HCT116 (cell line): ENCODE data around the gene PTMS. TPM values are rescaled to one million over a fixed set of nuclear protein-coding genes. Genes with fewer than 3 reads are reported as not detected.

Experiments used
- ATAC-seq: fragments of 200-7000 bp; cut with Tn5 transposase; 2 replicates; pipeline ENCODE4 v1.9.1; 2020; ENCODE audit warnings: mild to moderate bottlenecking, moderate library complexity
- BruUV-seq: library from RNA; stranded (reverse); fragments of 400-500 nt; replicated peaks from 2 replicates; lab custom pipeline; 2021; lab: Mats Ljungman, UMichigan
- CTCF ChIA-PET: fragments of 300-600 bp; sonication (Branson Sonifier 250); formaldehyde crosslinking; loops from one replicate; lab custom pipeline; 2021; ENCODE audit warnings: antibody characterized with exemption; lab: Charles Lee
- POLR2A ChIA-PET: fragments of 300-600, 350-600 bp; sonication (Branson Sonifier 250); formaldehyde crosslinking; loops from one replicate; lab custom pipeline; 2021; ENCODE audit warnings: antibody characterized with exemption; lab: Charles Lee
- RAD21 ChIA-PET, 2 experiments: fragments of 300-600 bp; sonication (Branson Sonifier 250); formaldehyde crosslinking; loops; one replicate each; lab custom pipeline; 2023; ENCODE audit warnings: low total read pairs in 2 of 2; ENCODE audit not compliant: uncharacterized antibody in 2 of 2, unreplicated experiment in 2 of 2, low non-redundant PET in 1 of 2; lab: Charles Lee
- DNase-seq: peaks from one replicate; pipeline ENCODE4 v3.0.0-alpha.2; 2010; ENCODE audit warnings: low read depth, low spot score
- H2AFZ ChIP-seq: fragments of 200-600 bp; shearing (Covaris generic), sonication (generic); 2 replicates; pipeline ENCODE4 v1.6.1; 2017; ENCODE audit warnings: low read depth, mixed run types, mixed read lengths, antibody characterized with exemption, low read length; ENCODE audit not compliant: poor library complexity, severe bottlenecking
- H3K27ac ChIP-seq: 2 replicates; pipeline ENCODE4 v1.5.1; 2012; ENCODE audit warnings: low read depth, low read length
- H3K27me3 ChIP-seq: fragments of 200-600 bp; sonication (generic); 2 replicates; pipeline ENCODE4 v1.6.1; 2016; ENCODE audit warnings: mixed run types, low read length, mixed read lengths; ENCODE audit not compliant: insufficient read depth
- H3K36me3 ChIP-seq, 2 experiments: fragments of 200-500 bp in 1 of 2; fragments of 200-600 bp in 1 of 2; sonication (Bioruptor generic) in 1 of 2; sonication (generic) in 1 of 2; 2 replicates each; pipeline versions ENCODE4 v1.5.1 to v1.6.1; 2014 to 2016; ENCODE audit warnings: low read length in 2 of 2, inconsistent platforms in 1 of 2, mixed read lengths in 1 of 2, mixed run types in 1 of 2; ENCODE audit not compliant: insufficient read depth in 2 of 2, control insufficient read depth in 1 of 2
- H3K4me1 ChIP-seq, 2 experiments: fragments of 200-600 bp in 1 of 2; sonication (generic) in 1 of 2; 2 replicates each; pipeline versions ENCODE4 v1.5.1 to v1.6.1; 2012 to 2017; ENCODE audit warnings: low read length in 2 of 2, inconsistent platforms in 1 of 2, mild to moderate bottlenecking in 1 of 2, mixed read lengths in 1 of 2, mixed run types in 1 of 2, moderate library complexity in 1 of 2; ENCODE audit not compliant: insufficient read depth in 2 of 2, control insufficient read depth in 1 of 2
- H3K4me2 ChIP-seq: fragments of 200-600 bp; sonication (generic); 2 replicates; pipeline ENCODE4 v1.6.1; 2017; ENCODE audit warnings: mixed run types, low read length, mixed read lengths
- H3K4me3 ChIP-seq, 2 experiments: fragments of 200-600 bp in 1 of 2; sonication (generic) in 1 of 2; replicated peaks in 1 of 2; 2 replicates each; pipeline ENCODE4 v1.5.1; 2011 to 2016; ENCODE audit warnings: low read length in 2 of 2, control low read depth in 1 of 2, low read depth in 1 of 2, mild to moderate bottlenecking in 1 of 2, mixed read lengths in 1 of 2, mixed run types in 1 of 2
- H3K79me2 ChIP-seq: fragments of 200-600 bp; sonication (generic); 2 replicates; pipeline ENCODE4 v1.6.1; 2017; ENCODE audit warnings: mild to moderate bottlenecking, mixed run types, low read length, moderate library complexity, mixed read lengths; ENCODE audit not compliant: insufficient read depth
- H3K9ac ChIP-seq: fragments of 200-600 bp; sonication (generic); 2 replicates; pipeline ENCODE4 v1.6.1; 2016; ENCODE audit warnings: low read length, mixed read lengths
- H3K9me2 ChIP-seq: fragments of 200-600 bp; sonication (generic), shearing (Covaris generic); 2 replicates; pipeline ENCODE4 v1.6.1; 2017; ENCODE audit warnings: mixed run types, mild to moderate bottlenecking, moderate library complexity; ENCODE audit not compliant: insufficient read depth
- H3K9me3 ChIP-seq, 2 experiments: fragments of 200-500 bp in 1 of 2; fragments of 200-600 bp in 1 of 2; sonication (Bioruptor generic) in 1 of 2; sonication (generic) in 1 of 2; 2 replicates each; pipeline ENCODE4 v1.6.1; 2014 to 2017; ENCODE audit warnings: low read length in 2 of 2, mixed read lengths in 2 of 2, inconsistent platforms in 1 of 2, low read depth in 1 of 2, mild to moderate bottlenecking in 1 of 2, mixed run types in 1 of 2, moderate library complexity in 1 of 2; ENCODE audit not compliant: control insufficient read depth in 1 of 2, insufficient read depth in 1 of 2
- H4K20me1 ChIP-seq: fragments of 200-600 bp; sonication (generic), shearing (Covaris generic); 2 replicates; pipeline ENCODE4 v1.6.1; 2017; ENCODE audit warnings: mixed run types, mild to moderate bottlenecking, moderate library complexity; ENCODE audit not compliant: insufficient read depth
- POLR2A ChIP-seq: IDR thresholded peaks from 2 replicates; pipeline ENCODE4 v1.7.0; 2011; ENCODE audit warnings: borderline replicate concordance; ENCODE audit not compliant: insufficient read depth, insufficient read length; ENCODE audit errors: extremely low read depth
- intact Hi-C: fragments of 100-400 bp; cut with micrococcal nuclease; formaldehyde crosslinking; loops from 2 replicates; pipeline ENCODE4 v1.10.0; 2022
- total RNA-seq: library from RNA; stranded (reverse); gene quantifications from one replicate; pipeline ENCODE4 v1.2.1, GENCODE V29; 2021; ENCODE audit not compliant: unreplicated experiment
- TF ChIP-seq, protein P1 (sequence below): IDR thresholded peaks from 2 replicates; pipeline ENCODE4 v1.6.1; 2012

Gene PTMS
- total RNA-seq, 1 experiment from 2014 or later = 494 TPM

DNA sequence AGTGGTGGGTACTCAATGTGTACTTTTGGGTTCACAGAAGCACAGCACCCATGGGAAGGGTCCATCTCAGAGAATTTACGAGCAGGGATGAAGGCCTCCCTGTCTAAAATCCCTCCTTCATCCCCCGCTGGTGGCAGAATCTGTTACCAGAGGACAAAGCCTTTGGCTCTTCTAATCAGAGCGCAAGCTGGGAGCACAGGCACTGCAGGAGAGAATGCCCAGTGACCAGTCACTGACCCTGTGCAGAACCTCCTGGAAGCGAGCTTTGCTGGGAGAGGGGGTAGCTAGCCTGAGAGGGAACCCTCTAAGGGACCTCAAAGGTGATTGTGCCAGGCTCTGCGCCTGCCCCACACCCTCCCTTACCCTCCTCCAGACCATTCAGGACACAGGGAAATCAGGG lies 54.0 kb downstream of the PTMS start:
- Histone ChIP-seq H3K79me2 (no peaks in the 10 kb centered on the region), H3K9me3 (no peaks in the 10 kb centered on the region), H3K27ac (no peak overlapping the region), H3K4me2 (no peak overlapping the region), H3K4me3 (no peak overlapping the region), H3K27me3 (peaks cover 6% of the 10 kb centered on the region; the same call in 1 of the 2 replicates), H3K36me3 (no peaks in the 10 kb centered on the region), H4K20me1 (no peaks in the 10 kb centered on the region), H2AFZ (no peak overlapping the region), H3K9me2 (no peaks in the 10 kb centered on the region), H3K9ac (no peak overlapping the region), H3K4me1 (peaks cover 13 to 25% of the 10 kb centered on the region in 2 experiments)
- ChIA-PET POLR2A (no interaction called here), RAD21 (no interaction called here), CTCF (no interaction called here)
- TF ChIP-seq POLR2A = peak; percentile 11
- TF ChIP-seq, protein P1, sequence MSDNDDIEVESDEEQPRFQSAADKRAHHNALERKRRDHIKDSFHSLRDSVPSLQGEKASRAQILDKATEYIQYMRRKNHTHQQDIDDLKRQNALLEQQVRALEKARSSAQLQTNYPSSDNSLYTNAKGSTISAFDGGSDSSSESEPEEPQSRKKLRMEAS = no peak
- BruUV-seq = no TSS peak
- DNase-seq (no peak), ATAC-seq (no peak)
- intact Hi-C loops = no loop called here

Other genes with a start within 250 kb of the PTMS start
- gene GAPDH, start 231.8 kb upstream of the PTMS start, total RNA-seq = 5,901 TPM
- 0.34 TPM for gene IFFO1, start 210.3 kb upstream of the PTMS start, total RNA-seq
- 108 TPM for gene NOP2, start 198.1 kb upstream of the PTMS start, total RNA-seq
- gene CHD4, start 159.0 kb upstream of the PTMS start, total RNA-seq = 342 TPM
- gene LPAR5, start 130.4 kb upstream of the PTMS start, total RNA-seq = 5.2 TPM
- gene ACRBP, start 118.9 kb upstream of the PTMS start, total RNA-seq = 1.0 TPM
- 17.9 TPM for gene ING4, start 103.2 kb upstream of the PTMS start, total RNA-seq
- 73.4 TPM for gene ZNF384, start 77.0 kb upstream of the PTMS start, total RNA-seq
- not detected for gene PIANP, start 65.5 kb upstream of the PTMS start, total RNA-seq
- 67.8 TPM for gene COPS7A, start 42.3 kb upstream of the PTMS start, total RNA-seq
- gene MLF2, start 13.2 kb upstream of the PTMS start, total RNA-seq = 309 TPM
- 3.3 TPM for gene LAG3, start 6.2 kb downstream of the PTMS start, total RNA-seq
- gene CD4, start 23.2 kb downstream of the PTMS start, total RNA-seq = 0.42 TPM
- gene GPR162, start 55.5 kb downstream of the PTMS start, total RNA-seq = 2.3 TPM
- 32.2 TPM for gene P3H3, start 62.0 kb downstream of the PTMS start, total RNA-seq
- gene GNB3, start 74.6 kb downstream of the PTMS start, total RNA-seq = 8.7 TPM
- 63.0 TPM for gene CDCA3, start 84.9 kb downstream of the PTMS start, total RNA-seq
- 175 TPM for gene USP5, start 85.8 kb downstream of the PTMS start, total RNA-seq
- gene TPI1, start 101.2 kb downstream of the PTMS start, total RNA-seq = 1,068 TPM
- gene SPSB2, start 106.9 kb downstream of the PTMS start, total RNA-seq = 10.0 TPM
- gene LRRC23, start 138.5 kb downstream of the PTMS start, total RNA-seq = 8.0 TPM
- gene ENO2, start 148.2 kb downstream of the PTMS start, total RNA-seq = 117 TPM
- gene ATN1, start 161.6 kb downstream of the PTMS start, total RNA-seq = 104 TPM
- not detected for gene RNU7-1, start 177.5 kb downstream of the PTMS start, total RNA-seq
- gene C12orf57, start 177.7 kb downstream of the PTMS start, total RNA-seq = 202 TPM
- 47.7 TPM for gene PTPN6, start 185.0 kb downstream of the PTMS start, total RNA-seq
- 466 TPM for gene PHB2, start 204.3 kb downstream of the PTMS start, total RNA-seq
- 111 TPM for gene EMG1, start 204.6 kb downstream of the PTMS start, total RNA-seq